HG02938 (cell line): ENCODE results near the gene ULK3.

Source experiments
- ATAC-seq: cut with Tn5 transposase; IDR thresholded peaks from one replicate; pipeline ENCODE4 v1.9.1; 2021; ENCODE audit warnings: mild to moderate bottlenecking, moderate library complexity; ENCODE audit not compliant: unreplicated experiment

ULK3 gene

GRCh38 chr15:74800559-74801094, 42.3 kb downstream of the ULK3 start:
- ATAC-seq = no peak

GRCh38 chr15:74799856-74800558, 42.9 kb downstream of the ULK3 start:
- ATAC-seq = peak; percentile 50

- ATAC-seq = peak; percentile 11
Observed at GRCh38 chr15:74799255-74799855, 43.6 kb downstream of the ULK3 start.

- no peak for ATAC-seq
Observed at GRCh38 chr15:74798388-74799254, 44.3 kb downstream of the ULK3 start.

- ATAC-seq = no peak
Observed at GRCh38 chr15:74795966-74796625, 46.9 kb downstream of the ULK3 start.

- ATAC-seq = no peak
Observed at GRCh38 chr15:74794970-74795349, 48.0 kb downstream of the ULK3 start.

- ATAC-seq = no peak
Observed at GRCh38 chr15:74794248-74794969, 48.5 kb downstream of the ULK3 start.

- ATAC-seq = no peak
Observed at GRCh38 chr15:74793135-74794028, 49.6 kb downstream of the ULK3 start.

- ATAC-seq = no peak
Observed at GRCh38 chr15:74792227-74793016, 50.5 kb downstream of the ULK3 start.

GRCh38 chr15:74791667-74792066, 51.3 kb downstream of the ULK3 start:
- ATAC-seq = no peak

- no peak for ATAC-seq
Observed at GRCh38 chr15:74791007-74791406, 51.9 kb downstream of the ULK3 start.

GRCh38 chr15:74790080-74790916, 52.7 kb downstream of the ULK3 start:
- ATAC-seq = no peak

- ATAC-seq = no peak
Observed at GRCh38 chr15:74789741-74790079, 53.2 kb downstream of the ULK3 start.

GRCh38 chr15:74789171-74789631, 53.8 kb downstream of the ULK3 start:
- ATAC-seq = no peak

GRCh38 chr15:74788683-74789151, 54.2 kb downstream of the ULK3 start:
- ATAC-seq = peak; percentile 28

GRCh38 chr15:74788042-74788682, 54.8 kb downstream of the ULK3 start:
- no peak for ATAC-seq
